HL-60 (cell line): Measurements from ENCODE around the gene ARMC2.

Experiments used
- DNase-seq, 2 experiments: peaks; one replicate each; pipeline ENCODE4 v3.0.0-alpha.2; 2010 to 2020; ENCODE audit warnings: low read depth in 1 of 2, low spot score in 1 of 2
- H3K27ac ChIP-seq: fragments of 250-450 bp; sonication (Bioruptor Pico); replicated peaks from 2 replicates; pipeline ENCODE4 v1.5.1; 2020; ENCODE audit warnings: mild to moderate bottlenecking, moderate library complexity
- H3K27me3 ChIP-seq: fragments of 250-450 bp; sonication (Bioruptor Pico); 2 replicates; pipeline ENCODE4 v1.5.1; 2021; ENCODE audit warnings: mild to moderate bottlenecking, moderate library complexity; ENCODE audit not compliant: insufficient read depth, poor library complexity, severe bottlenecking
- H3K4me3 ChIP-seq: replicated peaks from 2 replicates; pipeline ENCODE4 v1.5.1; 2011; ENCODE audit warnings: mild to moderate bottlenecking, control low read depth, low read length; ENCODE audit not compliant: insufficient read depth
- CTCF ChIP-seq: IDR thresholded peaks from one replicate; pipeline ENCODE4 v1.5.1; 2011; ENCODE audit warnings: low read length, control low read depth, inconsistent platforms; ENCODE audit not compliant: insufficient read depth
- GABPA ChIP-seq: IDR thresholded peaks from 2 replicates; pipeline ENCODE4 v1.6.1; 2012; ENCODE audit warnings: low read depth
- POLR2AphosphoS5 ChIP-seq: IDR thresholded peaks from 2 replicates; pipeline ENCODE4 v1.6.1; 2012; ENCODE audit warnings: low read depth
- REST ChIP-seq: IDR thresholded peaks from 2 replicates; pipeline ENCODE4 v1.6.1; 2012; ENCODE audit warnings: low read depth; ENCODE audit not compliant: insufficient replicate concordance
- SPI1 ChIP-seq: IDR thresholded peaks from 2 replicates; pipeline ENCODE4 v1.6.1; 2012; ENCODE audit warnings: low read depth, mild to moderate bottlenecking, borderline replicate concordance

ARMC2 gene

GRCh38 chr6:108952776-108953486 is 104.7 kb downstream of the ARMC2 start:
- Histone ChIP-seq H3K27ac (no peak overlapping the region), H3K4me3 (no peak overlapping the region), H3K27me3 (no peaks in the 10 kb centered on the region)
- no peak for TF ChIP-seq REST
- no peak for TF ChIP-seq POLR2AphosphoS5
- no peak for TF ChIP-seq SPI1
- TF ChIP-seq GABPA, result no peak
- TF ChIP-seq CTCF, result no peak
- DNase-seq, result no peak

DNA sequence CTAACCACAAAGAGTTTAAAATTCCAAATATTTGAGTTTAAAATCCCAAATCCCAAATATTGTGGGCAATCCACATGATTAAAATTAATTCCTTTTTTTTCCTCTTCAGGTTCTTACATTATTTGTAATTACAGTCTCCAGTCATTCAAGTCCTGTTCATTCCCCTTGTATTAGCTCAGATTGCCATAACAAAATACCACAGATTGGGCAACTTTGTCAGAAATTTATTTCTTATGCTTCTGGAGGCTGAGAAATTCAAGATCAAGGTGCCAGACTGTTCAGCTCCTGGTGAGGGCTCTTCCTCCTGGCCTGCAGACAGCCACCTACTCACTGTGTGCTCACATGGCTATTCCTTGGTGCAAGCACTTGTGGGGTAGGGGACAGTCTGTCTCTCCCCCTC is 105.5 kb downstream of the ARMC2 start:
- TF ChIP-seq GABPA (no peak), POLR2AphosphoS5 (no peak)
- H3K4me3 ChIP-seq, result no peak overlapping the region
- no peak for DNase-seq
- H3K27ac ChIP-seq, result no peak overlapping the region
- no peaks in the 10 kb centered on the region for H3K27me3 ChIP-seq

DNA sequence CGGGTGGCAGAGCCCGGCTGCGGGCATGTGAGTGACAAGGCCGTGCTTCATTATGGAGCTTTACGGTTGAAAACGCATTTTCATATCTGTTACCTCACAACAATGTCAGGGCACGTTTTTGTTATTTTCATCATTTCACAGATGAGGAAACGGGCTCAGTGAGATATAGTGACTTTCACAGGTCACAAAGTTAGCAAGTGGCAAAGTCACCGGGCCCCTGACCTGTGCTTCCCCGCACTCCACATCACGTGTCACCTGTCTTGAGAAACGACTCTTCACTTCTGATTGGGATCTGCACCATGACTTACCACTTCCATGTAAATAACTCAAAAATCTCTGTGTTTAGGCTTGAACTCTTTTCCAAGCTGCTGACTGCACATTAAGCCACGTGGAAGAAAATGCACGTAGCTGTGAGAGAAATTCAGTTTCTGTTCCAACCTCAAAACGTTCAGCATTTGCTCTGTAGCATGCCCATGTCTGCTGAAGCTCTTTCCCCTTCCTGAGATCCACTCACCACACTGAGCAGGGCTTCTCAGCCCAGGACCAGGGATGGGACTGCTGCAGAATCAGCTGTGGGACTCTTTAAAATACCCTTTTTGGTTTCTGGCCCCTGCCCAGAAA is 107.2 kb downstream of the ARMC2 start:
- Histone ChIP-seq H3K27me3 (no peaks in the 10 kb centered on the region), H3K27ac (no peak overlapping the region), H3K4me3 (no peak overlapping the region)
- no peak for DNase-seq
- TF ChIP-seq GABPA (no peak), SPI1 (no peak), REST (no peak)

DNA sequence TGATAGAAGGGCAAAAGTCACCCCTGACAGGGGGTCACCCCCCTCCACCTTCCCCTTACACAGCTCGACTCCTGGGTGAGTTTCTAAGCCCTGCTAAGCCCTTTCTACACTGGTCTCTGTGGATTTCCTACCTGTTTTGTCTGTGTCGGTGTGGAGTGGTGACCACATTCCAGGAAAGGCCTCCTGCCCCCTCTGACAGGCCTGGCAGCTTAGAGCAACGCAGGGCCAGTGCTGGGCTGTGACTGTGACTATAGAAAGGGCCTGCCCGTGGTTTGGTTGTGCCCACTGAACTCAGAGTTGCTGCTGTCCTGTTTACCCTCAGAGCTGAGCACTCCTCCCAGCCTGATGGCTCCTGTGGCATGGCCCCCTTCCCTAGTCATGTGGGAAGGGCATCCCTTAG is 109.0 kb downstream of the ARMC2 start:
- Histone ChIP-seq H3K4me3 (no peak overlapping the region), H3K27ac (no peak overlapping the region), H3K27me3 (no peaks in the 10 kb centered on the region)
- TF ChIP-seq REST (no peak), POLR2AphosphoS5 (no peak), SPI1 (no peak), GABPA (no peak), CTCF (no peak)
- no peak for DNase-seq
